ENCODE results near the gene DNAJC7. TPM values are rescaled to one million over a fixed set of nuclear protein-coding genes. Genes with fewer than 3 reads are reported as not detected.

Gene DNAJC7
- total RNA-seq, 4 donors from 2014 or later, result 48.8 to 85.5 (median 63.7) TPM

DNA sequence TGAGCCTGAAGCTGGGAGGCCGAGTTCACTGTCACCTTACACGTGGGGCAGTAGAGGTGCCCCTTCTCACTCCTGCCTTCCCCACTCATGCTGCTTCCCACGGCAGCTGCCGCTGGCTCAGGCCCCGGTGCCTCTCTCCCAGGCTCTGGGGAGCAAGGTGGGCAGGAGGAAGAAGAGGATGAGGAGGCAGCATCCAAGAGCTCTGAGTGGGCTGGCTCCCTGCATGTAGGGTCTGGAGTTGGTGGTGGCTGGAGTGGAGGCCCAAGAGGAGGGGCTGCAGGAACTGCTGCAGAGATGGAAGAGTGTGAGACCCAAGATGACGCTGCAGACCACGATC lies 11.5 kb upstream of the DNAJC7 start:
- TF ChIP-seq, protein P1, sequence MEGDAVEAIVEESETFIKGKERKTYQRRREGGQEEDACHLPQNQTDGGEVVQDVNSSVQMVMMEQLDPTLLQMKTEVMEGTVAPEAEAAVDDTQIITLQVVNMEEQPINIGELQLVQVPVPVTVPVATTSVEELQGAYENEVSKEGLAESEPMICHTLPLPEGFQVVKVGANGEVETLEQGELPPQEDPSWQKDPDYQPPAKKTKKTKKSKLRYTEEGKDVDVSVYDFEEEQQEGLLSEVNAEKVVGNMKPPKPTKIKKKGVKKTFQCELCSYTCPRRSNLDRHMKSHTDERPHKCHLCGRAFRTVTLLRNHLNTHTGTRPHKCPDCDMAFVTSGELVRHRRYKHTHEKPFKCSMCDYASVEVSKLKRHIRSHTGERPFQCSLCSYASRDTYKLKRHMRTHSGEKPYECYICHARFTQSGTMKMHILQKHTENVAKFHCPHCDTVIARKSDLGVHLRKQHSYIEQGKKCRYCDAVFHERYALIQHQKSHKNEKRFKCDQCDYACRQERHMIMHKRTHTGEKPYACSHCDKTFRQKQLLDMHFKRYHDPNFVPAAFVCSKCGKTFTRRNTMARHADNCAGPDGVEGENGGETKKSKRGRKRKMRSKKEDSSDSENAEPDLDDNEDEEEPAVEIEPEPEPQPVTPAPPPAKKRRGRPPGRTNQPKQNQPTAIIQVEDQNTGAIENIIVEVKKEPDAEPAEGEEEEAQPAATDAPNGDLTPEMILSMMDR (IDR thresholded peaks at IDR 0.05), result no peak
- TF ChIP-seq POLR2A (IDR thresholded peaks at IDR 0.05), result no peak
- 86 to 91% methylated on average over 7 of the region's 7 CpGs for WGBS, 2 donors
- no peak overlapping the region for H3K4me3 ChIP-seq (ENCODE audit: low read depth, poor library complexity, severe bottlenecking)
- intact Hi-C loops (cut with DNase I; ENCODE audit: low total_unique reads), result no loop called here
- no peak for DNase-seq (ENCODE audit: low spot score in 2 of 2)

DNA sequence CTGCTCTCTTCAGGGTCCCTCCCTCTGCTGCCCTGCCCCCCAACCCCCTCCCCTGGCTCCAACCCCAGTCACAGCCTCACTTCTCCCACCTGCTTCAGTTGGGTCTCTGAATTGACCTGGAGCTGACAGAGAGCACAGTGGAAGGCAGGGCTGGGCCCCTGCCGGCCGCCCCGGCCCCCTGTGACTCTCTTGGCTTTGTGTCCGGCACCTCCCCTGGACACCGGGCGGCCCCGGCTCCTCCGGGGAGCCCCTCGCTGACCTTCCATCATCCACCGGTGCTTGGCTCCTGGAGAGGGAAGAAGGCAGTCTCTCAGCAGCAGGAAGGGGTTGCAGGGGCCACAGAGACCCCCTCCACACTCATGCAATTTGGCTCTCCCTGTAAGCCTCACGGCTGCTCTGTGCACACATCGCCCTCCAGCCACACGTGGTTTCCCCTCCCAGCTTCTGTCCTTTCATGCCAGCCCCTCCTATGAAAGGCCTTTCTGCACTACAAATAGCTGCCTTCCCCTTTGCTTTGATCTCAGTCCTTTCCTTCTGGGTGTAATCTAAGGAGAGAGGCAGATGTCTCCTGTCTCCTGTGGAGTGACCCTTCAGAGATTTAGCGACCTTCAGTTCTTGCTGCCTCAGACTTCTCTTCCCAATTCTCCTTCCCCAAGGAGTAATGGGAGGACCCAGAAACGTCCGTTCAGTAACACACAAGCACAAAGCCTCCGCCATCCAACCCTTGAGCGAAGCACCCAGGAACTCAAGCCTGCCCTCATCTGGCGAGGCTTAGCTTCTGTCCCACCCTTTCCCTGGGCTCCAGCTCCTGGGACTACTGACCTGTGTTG lies 10.9 kb upstream of the DNAJC7 start:
- intact Hi-C loops (cut with DNase I; ENCODE audit: low total_unique reads), result no loop called here

DNA sequence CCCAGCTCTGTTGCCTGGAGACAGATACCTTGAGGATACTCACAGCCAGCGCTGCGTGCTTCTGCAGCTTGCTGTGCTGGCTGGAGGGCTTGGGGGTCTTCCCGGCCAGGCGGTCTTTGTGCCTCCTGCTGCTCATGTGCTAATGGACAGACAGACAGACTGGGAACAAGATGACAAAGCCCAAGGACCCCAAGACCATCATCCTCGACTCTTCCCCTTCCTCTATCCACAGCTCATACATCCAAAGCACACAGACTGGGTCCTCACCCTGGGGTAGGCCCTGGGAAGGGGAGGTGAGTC lies 10.3 kb upstream of the DNAJC7 start:
- DNase-seq (ENCODE audit: low spot score in 2 of 2), result no peak
- WGBS, 2 donors, result 79 to 88% methylated on average over 5 of the region's 5 CpGs
- intact Hi-C loops (cut with DNase I; ENCODE audit: low total_unique reads), result no loop called here
- TF ChIP-seq, protein P1 (IDR thresholded peaks at IDR 0.05), result no peak
- TF ChIP-seq POLR2A (IDR thresholded peaks at IDR 0.05), result no peak
- no peak overlapping the region for H3K4me3 ChIP-seq (ENCODE audit: low read depth, poor library complexity, severe bottlenecking)

More for the DNA sequence above, 10.9 kb upstream of the DNAJC7 start:
- TF ChIP-seq, protein P1 (IDR thresholded peaks at IDR 0.05), result no peak
- TF ChIP-seq POLR2A (IDR thresholded peaks at IDR 0.05), result no peak
- 56 to 68% methylated on average over 19 of the region's 19 CpGs for WGBS, 2 donors
- H3K4me3 ChIP-seq (ENCODE audit: low read depth, poor library complexity, severe bottlenecking), result no peak overlapping the region
- no peak for DNase-seq (ENCODE audit: low spot score in 2 of 2)

DNA sequence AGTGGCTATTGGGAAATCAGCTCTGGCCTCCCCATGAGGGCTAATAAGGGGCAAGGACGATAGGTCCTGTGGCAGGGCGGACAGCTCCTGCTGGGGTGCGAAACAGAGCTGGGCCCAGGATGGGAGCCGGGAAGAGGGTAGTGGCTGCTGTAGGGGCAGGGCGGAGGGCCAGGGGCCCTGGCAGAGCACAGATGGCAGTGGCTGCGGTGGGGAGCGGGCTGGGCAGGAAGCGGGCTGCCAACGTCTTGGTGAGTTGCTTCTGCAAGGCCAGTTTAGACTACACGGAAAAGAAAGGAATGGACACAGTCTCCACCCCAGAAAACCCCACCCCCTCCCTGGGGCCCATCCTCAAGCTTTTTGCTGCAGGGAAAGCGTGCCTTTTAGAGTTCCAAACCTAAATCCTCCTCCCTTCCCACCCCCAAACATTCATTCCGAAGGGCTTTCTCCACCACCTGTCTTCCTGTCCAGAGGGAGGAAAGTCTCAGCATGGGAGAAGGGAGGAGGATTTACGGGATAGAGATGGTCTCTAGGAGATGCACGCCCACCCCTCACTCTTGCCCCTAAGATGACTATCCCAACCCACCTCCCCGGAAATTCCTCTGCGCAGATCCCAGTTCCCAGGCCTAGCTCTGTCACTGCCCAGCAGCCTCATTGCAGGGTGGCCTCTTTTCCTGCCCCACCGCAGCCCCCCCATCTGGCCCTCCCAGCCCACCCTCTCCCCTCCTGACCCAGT lies 9.8 kb upstream of the DNAJC7 start:
- DNase-seq (ENCODE audit: low spot score in 2 of 2), result no peak
- H3K4me3 ChIP-seq (ENCODE audit: low read depth, poor library complexity, severe bottlenecking), result no peak overlapping the region
- TF ChIP-seq POLR2A (IDR thresholded peaks at IDR 0.05), result no peak
- TF ChIP-seq, protein P1 (IDR thresholded peaks at IDR 0.05), result no peak
- WGBS, 2 donors, result 58 to 62% methylated on average over 17 of the region's 17 CpGs
- intact Hi-C loops (cut with DNase I; ENCODE audit: low total_unique reads), result no loop called here

DNA sequence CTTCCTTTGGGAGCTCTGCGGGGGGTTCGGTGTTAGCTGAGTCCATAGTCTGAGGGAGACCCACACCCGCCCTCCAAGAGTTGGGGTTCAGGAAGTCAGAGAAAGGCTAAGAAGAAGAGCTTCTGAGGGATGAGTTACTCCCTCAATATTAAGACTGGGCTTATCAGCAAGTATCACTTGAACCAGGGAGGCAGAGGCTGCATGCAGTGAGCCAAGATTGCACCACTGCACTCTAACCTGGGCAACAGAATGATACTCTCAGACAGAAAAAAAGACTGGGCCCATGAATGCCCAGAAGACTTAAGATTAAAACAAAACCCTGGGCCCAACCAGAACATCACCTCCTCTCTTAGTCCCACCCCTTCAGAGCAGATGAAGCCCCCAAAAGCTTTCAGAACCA lies 8.7 kb upstream of the DNAJC7 start:
- WGBS, 2 donors, result 86 to 97% methylated on average over 3 of the region's 3 CpGs
- H3K4me3 ChIP-seq (ENCODE audit: low read depth, poor library complexity, severe bottlenecking), result no peak overlapping the region
- TF ChIP-seq, protein P1 (IDR thresholded peaks at IDR 0.05), result no peak
- TF ChIP-seq POLR2A (IDR thresholded peaks at IDR 0.05), result no peak
- intact Hi-C loops (cut with DNase I; ENCODE audit: low total_unique reads), result no loop called here
- no peak for DNase-seq (ENCODE audit: low spot score in 2 of 2)

Measured in lower leg skin (tissue), 4 donors.